ENCODE data around the gene SPINT3. TPM values are rescaled to one million over a fixed set of nuclear protein-coding genes. Genes with fewer than 3 reads are reported as not detected.

SPINT3 gene
- total and polyA plus RNA-seq, 7 donors, result not detected

DNA sequence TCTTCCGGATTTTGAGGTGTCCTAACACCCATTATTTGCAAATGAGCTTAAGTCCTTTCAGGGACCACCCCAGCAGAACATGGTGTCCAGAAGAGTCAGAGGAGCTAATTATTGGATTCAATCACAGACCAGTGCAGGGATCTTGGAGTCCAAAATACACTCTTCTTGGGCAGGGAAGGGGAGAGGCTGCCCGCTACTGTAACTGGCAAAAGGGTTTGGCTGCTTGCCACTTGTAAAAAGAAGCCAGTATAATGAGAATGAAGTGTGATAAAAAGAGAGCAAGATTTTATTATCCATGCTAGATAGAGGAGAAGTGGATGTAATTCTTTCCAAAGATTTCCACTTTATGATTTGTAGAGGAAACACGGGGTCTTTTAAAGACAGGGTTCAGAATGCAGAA lies 19.3 kb downstream of the SPINT3 start:
- Histone ChIP-seq H3K9me3 (no peaks in the 10 kb centered on the region), H3K4me3 (no peak overlapping the region), H3K27me3 (no peaks in the 10 kb centered on the region), H3K27ac (no peak overlapping the region), H3K36me3 (no peaks in the 10 kb centered on the region), H3K4me1 (peaks cover 0 to 7% (median under 1%) of the 10 kb centered on the region in 4 donors)
- intact Hi-C loops (cut with DNase I), result no loop called here
- WGBS, 2 donors, result 22 to 66% methylated on average over 3 of the region's 3 CpGs
- DNase-seq, result no peak
- TF ChIP-seq POLR2AphosphoS5 (IDR thresholded peaks at IDR 0.05) (no peak), POLR2A (IDR thresholded peaks at IDR 0.05) (no peak), EP300 (IDR thresholded peaks at IDR 0.05) (no peak)
- TF ChIP-seq, protein P1, sequence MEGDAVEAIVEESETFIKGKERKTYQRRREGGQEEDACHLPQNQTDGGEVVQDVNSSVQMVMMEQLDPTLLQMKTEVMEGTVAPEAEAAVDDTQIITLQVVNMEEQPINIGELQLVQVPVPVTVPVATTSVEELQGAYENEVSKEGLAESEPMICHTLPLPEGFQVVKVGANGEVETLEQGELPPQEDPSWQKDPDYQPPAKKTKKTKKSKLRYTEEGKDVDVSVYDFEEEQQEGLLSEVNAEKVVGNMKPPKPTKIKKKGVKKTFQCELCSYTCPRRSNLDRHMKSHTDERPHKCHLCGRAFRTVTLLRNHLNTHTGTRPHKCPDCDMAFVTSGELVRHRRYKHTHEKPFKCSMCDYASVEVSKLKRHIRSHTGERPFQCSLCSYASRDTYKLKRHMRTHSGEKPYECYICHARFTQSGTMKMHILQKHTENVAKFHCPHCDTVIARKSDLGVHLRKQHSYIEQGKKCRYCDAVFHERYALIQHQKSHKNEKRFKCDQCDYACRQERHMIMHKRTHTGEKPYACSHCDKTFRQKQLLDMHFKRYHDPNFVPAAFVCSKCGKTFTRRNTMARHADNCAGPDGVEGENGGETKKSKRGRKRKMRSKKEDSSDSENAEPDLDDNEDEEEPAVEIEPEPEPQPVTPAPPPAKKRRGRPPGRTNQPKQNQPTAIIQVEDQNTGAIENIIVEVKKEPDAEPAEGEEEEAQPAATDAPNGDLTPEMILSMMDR (IDR thresholded peaks at IDR 0.05), result no peak

DNA sequence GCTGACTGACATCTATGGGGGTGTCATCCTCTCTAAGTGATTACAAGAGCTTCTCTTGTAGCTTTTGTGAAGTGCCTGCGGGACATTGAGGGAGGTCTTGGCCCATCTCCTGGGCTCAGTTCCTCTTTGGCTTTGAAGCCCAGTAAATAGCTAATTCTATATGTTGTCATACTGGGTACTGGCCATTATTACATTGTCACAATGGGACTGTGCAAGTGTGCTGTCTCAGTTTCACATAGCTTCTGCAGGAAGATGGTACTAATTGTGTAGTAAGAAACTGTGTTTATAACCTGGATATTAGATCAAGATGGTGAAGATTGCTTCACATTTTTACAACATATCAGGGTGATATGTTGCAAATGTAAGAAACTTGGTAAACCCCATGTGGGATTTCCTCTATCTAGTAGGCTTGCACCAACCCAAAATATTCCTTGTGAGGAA lies 19.9 kb downstream of the SPINT3 start:
- no peak overlapping the region for H3K4me3 ChIP-seq

DNA sequence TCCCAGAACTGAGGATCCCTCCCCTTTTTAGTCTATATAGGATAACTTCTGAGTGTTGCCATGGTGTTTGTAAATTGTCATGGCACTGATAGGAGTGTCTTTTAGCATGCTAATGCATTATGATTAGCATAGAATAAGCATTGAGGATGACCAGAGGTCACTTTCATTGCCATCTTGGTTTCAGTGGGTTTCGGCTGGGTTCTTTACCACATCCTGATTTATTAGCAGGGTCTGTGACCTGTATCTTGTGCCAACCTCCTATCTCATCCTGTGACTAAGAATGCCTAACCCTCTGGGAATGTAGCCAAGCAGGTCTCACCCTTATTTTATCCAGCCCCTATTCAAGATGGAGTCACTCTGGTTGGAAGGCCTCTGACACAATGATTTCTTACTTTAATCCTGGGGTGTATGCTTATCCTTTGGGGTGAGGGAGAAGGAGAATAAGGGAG lies 26.3 kb downstream of the SPINT3 start:
- no peaks in the 10 kb centered on the region for H3K36me3 ChIP-seq
- H3K4me3 ChIP-seq, result no peak overlapping the region
- TF ChIP-seq POLR2AphosphoS5 (IDR thresholded peaks at IDR 0.05), result no peak
- TF ChIP-seq EP300 (IDR thresholded peaks at IDR 0.05), result no peak
- no peak for TF ChIP-seq POLR2A (IDR thresholded peaks at IDR 0.05)
- TF ChIP-seq, protein P1 (IDR thresholded peaks at IDR 0.05), result no peak
- intact Hi-C loops (cut with DNase I), result no loop called here
- no peaks in the 10 kb centered on the region for H3K27me3 ChIP-seq
- no peak overlapping the region for H3K27ac ChIP-seq
- no peaks in the 10 kb centered on the region for H3K9me3 ChIP-seq
- DNase-seq, result no peak
- 80 to 90% methylated on average over 1 of the region's 1 CpG for WGBS, 2 donors
- no peaks in the 10 kb centered on the region for H3K4me1 ChIP-seq

More for the DNA sequence above, 19.9 kb downstream of the SPINT3 start:
- Histone ChIP-seq H3K9me3 (no peaks in the 10 kb centered on the region), H3K27ac (no peak overlapping the region), H3K27me3 (no peaks in the 10 kb centered on the region), H3K4me1 (peaks cover 0 to under 1% (median 0%) of the 10 kb centered on the region in 4 donors), H3K36me3 (no peaks in the 10 kb centered on the region)
- TF ChIP-seq POLR2A (IDR thresholded peaks at IDR 0.05), result no peak
- TF ChIP-seq POLR2AphosphoS5 (IDR thresholded peaks at IDR 0.05), result no peak
- TF ChIP-seq, protein P1 (IDR thresholded peaks at IDR 0.05), result no peak
- no peak for TF ChIP-seq EP300 (IDR thresholded peaks at IDR 0.05)
- 94 to 96% methylated on average over 1 of the region's 1 CpG for WGBS, 2 donors
- intact Hi-C loops (cut with DNase I), result no loop called here
- no peak for DNase-seq

DNA sequence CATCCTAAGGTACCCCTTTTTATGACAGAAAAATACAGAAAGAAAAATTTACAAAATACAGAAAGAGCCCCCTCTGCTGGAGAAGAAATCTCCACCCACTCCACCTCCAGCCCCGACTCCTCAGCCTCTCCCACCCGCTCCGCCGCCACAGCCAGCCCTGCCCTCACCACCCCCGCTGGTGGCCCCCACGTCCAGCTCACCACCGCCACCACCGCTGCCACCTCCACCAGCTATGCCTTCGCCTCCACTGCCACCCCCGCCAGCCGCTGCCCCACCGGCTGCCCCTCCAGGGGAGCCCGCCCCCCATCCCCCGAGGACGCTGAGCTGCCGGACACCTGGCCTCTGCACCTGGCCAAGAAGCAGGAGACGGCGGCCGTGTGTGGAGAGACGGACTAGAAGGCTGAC lies 28.2 kb downstream of the SPINT3 start:
- TF ChIP-seq POLR2A (IDR thresholded peaks at IDR 0.05), result no peak
- no peak for TF ChIP-seq EP300 (IDR thresholded peaks at IDR 0.05)
- TF ChIP-seq, protein P1 (IDR thresholded peaks at IDR 0.05), result no peak
- no peak for TF ChIP-seq POLR2AphosphoS5 (IDR thresholded peaks at IDR 0.05)
- Histone ChIP-seq H3K4me3 (no peak overlapping the region), H3K9me3 (no peaks in the 10 kb centered on the region), H3K27ac (no peak overlapping the region), H3K27me3 (no peaks in the 10 kb centered on the region), H3K4me1 (no peaks in the 10 kb centered on the region), H3K36me3 (no peaks in the 10 kb centered on the region)
- intact Hi-C loops (cut with DNase I), result no loop called here
- WGBS, 2 donors, result 31 to 75% methylated on average over 20 of the region's 20 CpGs
- no peak for DNase-seq

DNA sequence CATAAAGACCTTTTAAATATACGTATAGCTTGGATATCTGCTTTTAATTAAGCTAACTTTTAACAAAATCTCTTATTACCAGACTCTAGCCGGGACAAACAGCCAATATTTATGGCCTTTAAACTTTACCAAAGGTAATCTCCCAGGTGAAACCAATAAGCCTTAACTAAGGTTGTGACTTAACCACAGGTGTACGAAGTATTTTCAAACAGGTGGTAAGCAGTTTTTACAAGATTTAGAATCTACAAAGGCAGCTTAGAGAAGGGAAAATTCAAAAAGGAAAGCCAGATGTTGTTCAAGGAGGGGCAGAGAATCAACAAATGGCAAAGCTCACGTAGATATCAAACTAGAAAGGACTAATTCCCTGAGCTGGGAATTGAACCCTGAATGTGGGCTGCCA lies 30.0 kb downstream of the SPINT3 start:
- DNase-seq, result no peak
- H3K4me3 ChIP-seq, result no peak overlapping the region
- no peaks in the 10 kb centered on the region for H3K27me3 ChIP-seq
- 18 to 67% methylated on average over 4 of the region's 4 CpGs for WGBS, 2 donors
- TF ChIP-seq POLR2A (IDR thresholded peaks at IDR 0.05), result no peak
- TF ChIP-seq, protein P1 (IDR thresholded peaks at IDR 0.05), result no peak
- H3K36me3 ChIP-seq, result peaks cover 0 to 12% (median 2%) of the 10 kb centered on the region in 4 donors
- H3K27ac ChIP-seq, result no peak overlapping the region
- intact Hi-C loops (cut with DNase I), result no loop called here
- H3K9me3 ChIP-seq, result no peaks in the 10 kb centered on the region
- H3K4me1 ChIP-seq, result no peaks in the 10 kb centered on the region
